ENCODE data around the gene CATSPER3. TPM values are rescaled to one million over a fixed set of nuclear protein-coding genes. Genes with fewer than 3 reads are reported as not detected.

Gene CATSPER3
- polyA plus RNA-seq, 3 donors = 0.15 to 0.60 (median 0.52) TPM

- WGBS (ENCODE audit: insufficient coverage) = 5% methylated on average over 76 of the region's 87 CpGs
- Histone ChIP-seq H3K79me2 (ENCODE audit: insufficient read depth, low read length) (no peaks in the 10 kb centered on the region), H3K4me1 (ENCODE audit: control insufficient read depth in 1 of 2, insufficient read depth in 2 of 2, low read length in 2 of 2) (peaks cover 0 to 5% of the 10 kb centered on the region in 2 donors), H3K4me2 (replicated peaks; ENCODE audit: extremely low read depth, low read length, poor library complexity, severe bottlenecking) (no peak overlapping the region), H3K36me3 (replicated peaks in 1 of 2; ENCODE audit: control insufficient read depth in 1 of 2, insufficient read depth in 2 of 2, low read length in 2 of 2) (no peaks in the 10 kb centered on the region), H3K27me3 (ENCODE audit: control insufficient read depth in 2 of 2, insufficient read depth in 2 of 2, low read length in 2 of 2) (peaks cover 81 to 96% of the 10 kb centered on the region in 2 donors), H4K20me1 (ENCODE audit: insufficient read depth, low read length) (no peaks in the 10 kb centered on the region), H2AFZ (ENCODE audit: insufficient read depth, low read depth, low read length, poor library complexity, severe bottlenecking) (no peak overlapping the region), H3K9me3 (replicated peaks in 1 of 2; ENCODE audit: control insufficient read depth in 1 of 2, insufficient read depth in 1 of 2, low read length in 2 of 2) (peaks cover 4 to 47% of the 10 kb centered on the region in 2 donors), H3K9ac (ENCODE audit: insufficient read depth, low read length, poor library complexity, severe bottlenecking) (no peak overlapping the region), H3K4me3 (replicated peaks in 1 of 3; ENCODE audit: low read depth in 2 of 3, low read length in 3 of 3) (no peak overlapping the region), H3K27ac (ENCODE audit: low read depth in 1 of 2, low read length in 2 of 2) (no peak overlapping the region)
- H3K4me3 Mint-ChIP-seq = peak overlapping the region in 1 of 2 donors; percentile 73
- H3K27ac Mint-ChIP-seq = no peak overlapping the region
- DNase-seq = no peak
- H3K36me3 Mint-ChIP-seq = peaks cover 0 to 2% of the 10 kb centered on the region in 2 donors
- peaks cover 0 to 19% (median 0%) of the 10 kb centered on the region in 7 donors for H3K9me3 Mint-ChIP-seq
- peaks cover 86 to 98% (median 94%) of the 10 kb centered on the region in 3 donors for H3K27me3 Mint-ChIP-seq (ENCODE audit: low read depth in 3 of 3)
- no peak for TF ChIP-seq CTCF (IDR thresholded peaks at IDR 0.05)
- intact Hi-C loops (cut with micrococcal nuclease) = loop anchor here in 1 of 2 donors (10.0 kb wide), 1 partner anchor 155 kb away; no protein-coding TSS in a partner anchor
- peaks cover 6% of the 10 kb centered on the region for H3K4me1 Mint-ChIP-seq
These were observed 71.7 kb downstream of the CATSPER3 start for GRCh38 chr5:135039271-135040033.

- no peak overlapping the region for H3K27ac ChIP-seq (ENCODE audit: low read depth in 1 of 2, low read length in 2 of 2)
- H3K4me2 ChIP-seq (replicated peaks; ENCODE audit: extremely low read depth, low read length, poor library complexity, severe bottlenecking) = no peak overlapping the region
- H3K4me1 ChIP-seq (ENCODE audit: control insufficient read depth in 1 of 2, insufficient read depth in 2 of 2, low read length in 2 of 2) = peaks cover 0 to 5% of the 10 kb centered on the region in 2 donors
- no peak for DNase-seq
- Mint-ChIP-seq H3K4me3 (peak overlapping the region in 1 of 2 donors; percentile 75), H3K27me3 (ENCODE audit: low read depth in 3 of 3) (peaks cover 81 to 98% (median 93%) of the 10 kb centered on the region in 3 donors), H3K9me3 (peaks cover 0 to 15% (median 0%) of the 10 kb centered on the region in 7 donors), H3K27ac (no peak overlapping the region), H3K36me3 (peaks cover 0 to 1% of the 10 kb centered on the region in 2 donors), H3K4me1 (peaks cover 3% of the 10 kb centered on the region)
- 5% methylated on average over 4 of the region's 11 CpGs for WGBS (ENCODE audit: insufficient coverage)
- no peaks in the 10 kb centered on the region for H3K79me2 ChIP-seq (ENCODE audit: insufficient read depth, low read length)
- no peaks in the 10 kb centered on the region for H3K36me3 ChIP-seq (replicated peaks in 1 of 2; ENCODE audit: control insufficient read depth in 1 of 2, insufficient read depth in 2 of 2, low read length in 2 of 2)
- H3K27me3 ChIP-seq (ENCODE audit: control insufficient read depth in 2 of 2, insufficient read depth in 2 of 2, low read length in 2 of 2) = peaks cover 75 to 96% of the 10 kb centered on the region in 2 donors
- H3K4me3 ChIP-seq (replicated peaks in 1 of 3; ENCODE audit: low read depth in 2 of 3, low read length in 3 of 3) = no peak overlapping the region
- H4K20me1 ChIP-seq (ENCODE audit: insufficient read depth, low read length) = no peaks in the 10 kb centered on the region
- H3K9ac ChIP-seq (ENCODE audit: insufficient read depth, low read length, poor library complexity, severe bottlenecking) = no peak overlapping the region
- peaks cover 4 to 47% of the 10 kb centered on the region in 2 donors for H3K9me3 ChIP-seq (replicated peaks in 1 of 2; ENCODE audit: control insufficient read depth in 1 of 2, insufficient read depth in 1 of 2, low read length in 2 of 2)
- intact Hi-C loops (cut with micrococcal nuclease) = no loop called here
- TF ChIP-seq CTCF (IDR thresholded peaks at IDR 0.05) = no peak
- H2AFZ ChIP-seq (ENCODE audit: insufficient read depth, low read depth, low read length, poor library complexity, severe bottlenecking) = no peak overlapping the region
These were observed 72.3 kb downstream of the CATSPER3 start for GRCh38 chr5:135040034-135040332.

Measured in CD14-positive monocyte (primary cell).